Measurements from ENCODE around the gene MLEC.

The MLEC gene

GRCh38 chr12:120739031-120739762, 52.2 kb downstream of the MLEC start:
- no peak overlapping the region for H3K27ac ChIP-seq
- no peak for DNase-seq (ENCODE audit: low read depth, low spot score)

DNA sequence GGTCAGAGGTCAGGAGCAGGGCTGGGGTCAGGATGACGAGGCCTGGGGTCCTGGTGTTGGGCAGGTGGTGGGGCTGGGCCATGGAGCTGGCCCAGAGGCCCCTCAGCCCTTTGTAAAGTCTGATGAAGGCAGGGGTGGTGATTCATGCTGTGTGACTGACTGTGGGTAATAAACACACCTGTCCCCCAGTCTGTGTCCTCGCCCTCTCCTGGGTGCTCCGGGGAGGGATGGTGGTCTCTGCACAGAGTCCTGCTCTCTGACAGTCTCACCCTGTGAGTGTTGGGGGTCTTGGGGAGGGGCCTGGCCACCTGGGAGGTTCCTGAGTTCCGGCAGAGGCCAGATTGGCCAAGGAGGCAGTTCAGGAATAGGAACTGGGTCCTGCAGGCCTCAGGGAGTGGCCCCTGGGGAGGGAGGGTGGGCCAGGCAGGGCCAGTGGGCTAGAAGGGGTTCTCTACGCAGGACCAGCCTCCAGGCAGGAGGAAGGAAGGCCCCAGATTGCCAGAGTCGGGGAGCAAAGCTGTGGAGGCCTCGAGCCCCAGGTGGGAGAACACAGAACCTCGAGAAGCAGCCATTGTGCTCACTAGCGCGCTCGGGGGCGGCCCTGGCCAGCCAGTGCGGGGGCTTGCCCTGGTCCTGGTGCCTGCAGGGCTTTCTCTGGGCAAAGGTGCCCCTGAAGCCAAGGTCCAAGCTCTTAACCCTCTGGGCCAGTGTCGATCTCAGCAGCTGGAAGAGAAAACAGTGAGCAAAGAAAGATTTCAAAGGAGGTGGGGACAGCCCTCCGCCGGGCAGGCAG, 53.1 kb downstream of the MLEC start:
- no peak overlapping the region for H3K27ac ChIP-seq
- DNase-seq (ENCODE audit: low read depth, low spot score) = no peak

GRCh38 chr12:120740871-120741270, 53.9 kb downstream of the MLEC start:
- H3K27ac ChIP-seq = no peak overlapping the region
- DNase-seq (ENCODE audit: low read depth, low spot score) = no peak

DNA sequence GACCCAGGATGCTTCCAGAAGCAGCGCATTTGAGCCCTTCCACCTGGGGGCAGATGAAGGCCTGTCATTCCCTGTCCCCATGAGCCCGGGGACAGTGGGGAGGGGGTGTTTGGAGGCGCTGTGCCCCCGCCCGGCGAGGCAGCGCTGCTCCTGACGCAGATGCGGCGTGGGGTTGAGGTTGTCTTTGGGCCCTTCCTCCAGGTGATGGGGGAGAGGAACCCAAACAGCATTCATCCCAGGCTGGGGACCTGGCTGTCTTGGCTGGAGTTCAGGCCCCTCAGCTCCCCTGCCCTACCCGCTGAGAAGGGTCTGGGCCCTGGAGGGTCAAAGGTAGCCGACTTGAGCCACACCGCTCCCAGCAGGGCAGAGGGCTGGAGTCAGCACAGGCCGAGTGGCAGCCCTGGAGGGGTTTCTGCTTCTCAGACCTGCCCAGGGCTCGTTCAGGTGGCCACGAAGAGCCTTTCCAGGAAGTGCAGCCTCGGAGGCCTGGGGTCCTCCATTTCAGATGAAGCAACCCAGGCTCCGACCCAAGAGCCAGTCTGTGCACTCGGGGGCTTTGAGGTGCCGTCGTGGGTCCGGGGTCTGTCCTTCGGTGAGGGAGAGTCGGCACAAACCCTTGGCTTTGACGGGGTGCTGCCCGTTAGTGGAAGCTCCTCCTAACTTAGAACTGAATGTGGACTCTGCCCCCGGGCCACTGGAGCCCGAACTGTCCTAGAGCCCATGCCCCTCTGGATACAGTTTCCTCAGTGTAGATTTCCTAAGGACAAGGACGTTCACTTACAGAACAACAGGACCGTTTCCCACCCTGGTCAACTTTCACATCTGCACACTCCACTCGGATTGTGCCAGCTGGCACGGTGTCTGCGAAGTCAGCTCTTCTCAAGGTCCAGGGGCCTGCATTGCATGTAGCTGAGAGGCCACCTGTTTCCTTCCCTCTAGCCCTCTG, 54.8 kb downstream of the MLEC start:
- H3K27ac ChIP-seq = no peak overlapping the region
- DNase-seq (ENCODE audit: low read depth, low spot score) = no peak

- no peak for DNase-seq (ENCODE audit: low read depth, low spot score)
- no peak overlapping the region for H3K27ac ChIP-seq
Observed at GRCh38 chr12:120744922-120745493, 58.1 kb downstream of the MLEC start.

DNA sequence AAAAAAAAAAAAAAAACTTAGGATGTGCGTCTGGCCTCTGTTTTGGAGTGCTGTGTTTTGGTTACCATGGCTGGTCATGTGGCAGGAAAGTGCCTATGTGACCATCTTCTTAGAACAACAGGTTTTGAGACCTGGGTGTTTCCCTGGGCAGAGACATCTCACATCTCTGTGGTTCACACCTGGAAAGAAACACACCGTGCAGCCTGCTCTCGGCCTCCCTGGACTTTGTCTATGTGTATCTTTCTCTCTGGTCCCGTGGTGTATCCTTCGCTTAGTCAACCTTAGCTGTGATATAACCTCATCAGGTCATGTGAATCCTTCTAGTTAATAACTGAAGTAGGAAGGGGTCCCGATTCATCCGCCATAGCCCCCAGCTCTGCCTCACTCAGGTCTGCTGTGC, 61.3 kb downstream of the MLEC start:
- DNase-seq (ENCODE audit: low read depth, low spot score) = no peak
- H3K27ac ChIP-seq = no peak overlapping the region

- DNase-seq (ENCODE audit: low read depth, low spot score) = no peak
Observed at GRCh38 chr12:120749256-120749655, 62.3 kb downstream of the MLEC start.

DNA sequence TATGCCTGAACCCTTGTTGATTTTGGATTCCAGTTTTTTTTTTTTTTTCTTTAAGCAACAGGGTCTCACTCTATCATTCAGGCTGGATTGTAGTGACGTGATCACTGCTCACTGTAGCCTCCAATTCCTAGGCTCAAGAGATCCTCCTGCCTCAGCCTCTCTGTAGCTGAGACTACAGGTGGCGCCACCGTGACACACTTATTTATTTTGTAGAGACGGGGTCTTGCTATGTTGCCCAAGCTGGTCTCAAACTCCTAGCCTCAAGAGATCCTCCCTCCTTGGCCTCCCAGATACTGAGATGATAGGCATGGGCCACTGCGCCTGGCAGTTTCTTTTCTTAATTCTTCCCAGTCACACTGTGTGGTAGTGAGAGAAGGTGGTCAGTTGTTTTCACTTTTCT, 63.9 kb downstream of the MLEC start:
- no peak for DNase-seq (ENCODE audit: low read depth, low spot score)
- H3K27ac ChIP-seq = no peak overlapping the region

More at GRCh38 chr12:120749256-120749655, 62.3 kb downstream of the MLEC start:
- no peak overlapping the region for H3K27ac ChIP-seq

GRCh38 chr12:120751389-120751788, 64.4 kb downstream of the MLEC start:
- H3K27ac ChIP-seq = no peak overlapping the region
- no peak for DNase-seq (ENCODE audit: low read depth, low spot score)

Measured in epithelial cell of prostate (primary cell).